Prostate gland (tissue), 2 donors: ENCODE results near the gene TTC27.
"Not testable (repeated sequence)": the region's sequence is repeated elsewhere in the genome, so short reads cannot be mapped to it uniquely, and the experiment has no call there.

Experiments
- CTCF ChIP-seq, 4 experiments: fragments of 200-600 bp in 2 of 4; fragments of 450-650 bp in 2 of 4; sonication (generic) in 2 of 4; IDR thresholded peaks; 1 replicate in 3 of 4; 2 replicates in 1 of 4; pipeline ENCODE4 v1.5.1; 2016 to 2019; ENCODE audit warnings: antibody characterized with exemption in 4 of 4, mild to moderate bottlenecking in 2 of 4, moderate library complexity in 2 of 4
- POLR2AphosphoS5 ChIP-seq: sonication (generic); formaldehyde crosslinking; IDR thresholded peaks from one replicate; pipeline ENCODE4 v1.6.1; 2017; ENCODE audit warnings: antibody characterized with exemption

- TF ChIP-seq CTCF (IDR thresholded peaks at IDR 0.05); POLR2AphosphoS5: not testable (repeated sequence)
These were observed 126.8 kb downstream of the TTC27 start for GRCh38 chr2:32754676-32755075.
